NCI-H1436 treated with DMSO at 0.1 percent for 48 hours (cell line): Measurements from ENCODE around the gene PNMA8A.
A peak's percentile ranks its signal among the peaks of the same experiment; 100 is the strongest.

Source experiments
- DNase-seq: peaks from one replicate; lab custom pipeline; 2025; lab: John Stamatoyannopoulos, UW

Gene PNMA8A

GRCh38 chr19:46428239-46429135, 42.9 kb downstream of the PNMA8A start, which contains the start of gene PNMA8C:
Gene PNMA8C (minus strand): TSS chr19:46428936. CDS start chr19:46428359, 577 bp downstream.
- peak; percentile 15 for DNase-seq

DNA sequence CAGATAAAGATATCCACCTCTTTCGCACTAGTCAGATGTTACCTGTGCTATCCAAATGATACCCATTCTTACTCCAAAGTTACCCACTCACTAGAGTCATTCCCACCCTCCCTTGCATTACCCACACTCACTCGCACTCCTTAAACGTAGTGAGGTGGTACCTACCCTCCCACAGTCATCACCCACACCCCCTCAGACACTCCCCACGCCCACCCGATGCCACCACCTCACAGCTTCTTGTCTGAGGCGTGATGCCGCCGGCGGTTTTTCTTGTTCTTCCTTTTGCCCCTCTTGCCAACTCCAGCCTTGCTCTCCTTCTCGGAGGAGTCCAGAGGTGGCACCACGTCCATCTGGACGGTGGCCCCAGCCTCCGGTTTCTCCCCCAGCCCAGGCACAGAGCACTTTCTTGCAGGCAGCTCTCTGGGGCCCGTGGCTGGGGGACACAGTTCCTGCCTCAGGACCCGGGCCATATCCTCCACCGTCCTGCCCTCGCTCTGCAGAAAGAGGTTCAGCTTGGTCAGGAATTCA, 43.8 kb downstream of the PNMA8A start:
- no peak for DNase-seq

GRCh38 chr19:46426506-46427162, 44.7 kb downstream of the PNMA8A start:
- DNase-seq, result peak; percentile 44

- no peak for DNase-seq
These were observed 45.3 kb downstream of the PNMA8A start for GRCh38 chr19:46426035-46426505.

- no peak for DNase-seq
These were observed 48.2 kb downstream of the PNMA8A start for GRCh38 chr19:46423188-46423587.

- DNase-seq, result no peak
These were observed 49.0 kb downstream of the PNMA8A start for GRCh38 chr19:46422344-46422743.

- no peak for DNase-seq
These were observed 51.3 kb downstream of the PNMA8A start for GRCh38 chr19:46420056-46420455.
